ENCODE results near the gene SULF2. TPM values are rescaled to one million over a fixed set of nuclear protein-coding genes. Genes with fewer than 3 reads are reported as not detected.

SULF2 gene
- total and polyA plus RNA-seq, 2 of the 13 experiments (the other 11 are each of a cell fraction or from before 2014, with no cell fraction given), result 7.2 to 50.9 TPM

DNA sequence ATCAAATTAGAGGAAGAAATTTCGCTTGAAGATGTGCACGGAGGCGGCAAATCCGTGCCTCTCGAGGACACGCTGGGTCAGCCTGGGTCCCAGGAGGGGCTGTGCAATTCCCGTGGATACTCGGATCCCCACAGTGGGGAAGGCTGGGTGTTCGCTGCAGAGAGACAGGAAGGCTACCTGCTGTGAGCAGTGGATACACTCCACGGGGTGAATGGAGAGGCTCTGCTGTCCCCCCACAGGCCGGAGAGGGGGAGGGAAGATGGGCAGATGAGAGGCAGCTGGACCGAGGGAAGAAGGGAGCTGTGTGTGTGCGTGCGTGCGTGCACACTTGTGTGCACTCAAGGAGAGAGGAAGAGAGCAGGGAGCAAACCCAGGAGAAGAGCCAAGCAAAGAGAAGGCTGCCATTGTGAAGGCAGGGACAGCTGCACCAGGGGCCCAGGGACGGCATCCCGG is 57.3 kb downstream of the SULF2 start (continued):
- TF ChIP-seq, protein P1, sequence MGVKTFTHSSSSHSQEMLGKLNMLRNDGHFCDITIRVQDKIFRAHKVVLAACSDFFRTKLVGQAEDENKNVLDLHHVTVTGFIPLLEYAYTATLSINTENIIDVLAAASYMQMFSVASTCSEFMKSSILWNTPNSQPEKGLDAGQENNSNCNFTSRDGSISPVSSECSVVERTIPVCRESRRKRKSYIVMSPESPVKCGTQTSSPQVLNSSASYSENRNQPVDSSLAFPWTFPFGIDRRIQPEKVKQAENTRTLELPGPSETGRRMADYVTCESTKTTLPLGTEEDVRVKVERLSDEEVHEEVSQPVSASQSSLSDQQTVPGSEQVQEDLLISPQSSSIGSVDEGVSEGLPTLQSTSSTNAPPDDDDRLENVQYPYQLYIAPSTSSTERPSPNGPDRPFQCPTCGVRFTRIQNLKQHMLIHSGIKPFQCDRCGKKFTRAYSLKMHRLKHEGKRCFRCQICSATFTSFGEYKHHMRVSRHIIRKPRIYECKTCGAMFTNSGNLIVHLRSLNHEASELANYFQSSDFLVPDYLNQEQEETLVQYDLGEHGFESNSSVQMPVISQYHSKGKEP (CRISPR knock-in tag; IDR thresholded peaks at IDR 0.05), result no peak
- TF ChIP-seq, protein P2, sequence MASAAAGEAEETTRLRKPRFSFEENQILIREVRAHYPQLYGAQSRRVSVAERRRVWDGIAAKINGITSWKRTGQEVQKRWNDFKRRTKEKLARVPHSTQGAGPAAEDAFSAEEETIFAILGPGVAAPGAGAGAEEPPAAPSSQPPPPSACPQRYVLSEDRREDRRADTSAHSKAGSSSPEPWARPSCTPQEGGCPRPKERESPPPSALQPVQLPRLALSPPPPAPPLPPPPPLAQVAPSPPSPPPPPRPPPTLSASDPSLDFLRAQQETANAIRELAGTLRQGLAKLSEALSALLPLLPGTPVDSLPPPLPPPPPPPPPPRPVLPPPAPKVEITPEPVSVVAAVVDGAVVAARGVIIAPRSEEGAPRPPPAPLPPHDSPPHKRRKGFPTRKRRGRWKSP (CRISPR knock-in tag; IDR thresholded peaks at IDR 0.05), result no peak
- TF ChIP-seq, protein P3, sequence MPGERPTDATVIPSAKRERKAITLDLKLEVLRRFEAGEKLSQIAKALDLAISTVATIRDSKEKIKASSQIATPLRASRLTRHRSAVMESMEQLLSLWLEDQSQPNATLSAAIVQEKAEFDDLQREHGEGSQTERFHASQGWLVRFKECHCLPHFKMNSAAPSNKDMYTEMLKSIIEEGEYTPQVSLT (CRISPR knock-in tag; IDR thresholded peaks at IDR 0.05; ENCODE audit: borderline replicate concordance, low read depth), result no peak
- TF ChIP-seq, protein P4, sequence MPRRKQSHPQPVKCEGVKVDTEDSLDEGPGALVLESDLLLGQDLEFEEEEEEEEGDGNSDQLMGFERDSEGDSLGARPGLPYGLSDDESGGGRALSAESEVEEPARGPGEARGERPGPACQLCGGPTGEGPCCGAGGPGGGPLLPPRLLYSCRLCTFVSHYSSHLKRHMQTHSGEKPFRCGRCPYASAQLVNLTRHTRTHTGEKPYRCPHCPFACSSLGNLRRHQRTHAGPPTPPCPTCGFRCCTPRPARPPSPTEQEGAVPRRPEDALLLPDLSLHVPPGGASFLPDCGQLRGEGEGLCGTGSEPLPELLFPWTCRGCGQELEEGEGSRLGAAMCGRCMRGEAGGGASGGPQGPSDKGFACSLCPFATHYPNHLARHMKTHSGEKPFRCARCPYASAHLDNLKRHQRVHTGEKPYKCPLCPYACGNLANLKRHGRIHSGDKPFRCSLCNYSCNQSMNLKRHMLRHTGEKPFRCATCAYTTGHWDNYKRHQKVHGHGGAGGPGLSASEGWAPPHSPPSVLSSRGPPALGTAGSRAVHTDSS (CRISPR knock-in tag; conservative IDR thresholded peaks at IDR 0.05), result no peak
- TF ChIP-seq KLF12 (CRISPR knock-in tag; IDR thresholded peaks at IDR 0.05; ENCODE audit: borderline replicate concordance), result no peak
- no peak for TF ChIP-seq MZF1 (CRISPR knock-in tag; IDR thresholded peaks at IDR 0.05; ENCODE audit: borderline replicate concordance)
- TF ChIP-seq, protein P5, sequence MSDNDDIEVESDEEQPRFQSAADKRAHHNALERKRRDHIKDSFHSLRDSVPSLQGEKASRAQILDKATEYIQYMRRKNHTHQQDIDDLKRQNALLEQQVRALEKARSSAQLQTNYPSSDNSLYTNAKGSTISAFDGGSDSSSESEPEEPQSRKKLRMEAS (IDR thresholded peaks at IDR 0.05), result no peak
- TF ChIP-seq, protein P6, sequence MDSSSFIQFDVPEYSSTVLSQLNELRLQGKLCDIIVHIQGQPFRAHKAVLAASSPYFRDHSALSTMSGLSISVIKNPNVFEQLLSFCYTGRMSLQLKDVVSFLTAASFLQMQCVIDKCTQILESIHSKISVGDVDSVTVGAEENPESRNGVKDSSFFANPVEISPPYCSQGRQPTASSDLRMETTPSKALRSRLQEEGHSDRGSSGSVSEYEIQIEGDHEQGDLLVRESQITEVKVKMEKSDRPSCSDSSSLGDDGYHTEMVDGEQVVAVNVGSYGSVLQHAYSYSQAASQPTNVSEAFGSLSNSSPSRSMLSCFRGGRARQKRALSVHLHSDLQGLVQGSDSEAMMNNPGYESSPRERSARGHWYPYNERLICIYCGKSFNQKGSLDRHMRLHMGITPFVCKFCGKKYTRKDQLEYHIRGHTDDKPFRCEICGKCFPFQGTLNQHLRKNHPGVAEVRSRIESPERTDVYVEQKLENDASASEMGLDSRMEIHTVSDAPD (CRISPR knock-in tag; IDR thresholded peaks at IDR 0.05), result no peak

Measured in HepG2 (cell line).